Fibroblast of the conjunctiva (primary cell): ENCODE data around the gene AFDN.

Experiments
- DNase-seq: peaks from one replicate; pipeline ENCODE4 v3.0.0-alpha.2; 2010; ENCODE audit warnings: low read depth

AFDN gene

DNA sequence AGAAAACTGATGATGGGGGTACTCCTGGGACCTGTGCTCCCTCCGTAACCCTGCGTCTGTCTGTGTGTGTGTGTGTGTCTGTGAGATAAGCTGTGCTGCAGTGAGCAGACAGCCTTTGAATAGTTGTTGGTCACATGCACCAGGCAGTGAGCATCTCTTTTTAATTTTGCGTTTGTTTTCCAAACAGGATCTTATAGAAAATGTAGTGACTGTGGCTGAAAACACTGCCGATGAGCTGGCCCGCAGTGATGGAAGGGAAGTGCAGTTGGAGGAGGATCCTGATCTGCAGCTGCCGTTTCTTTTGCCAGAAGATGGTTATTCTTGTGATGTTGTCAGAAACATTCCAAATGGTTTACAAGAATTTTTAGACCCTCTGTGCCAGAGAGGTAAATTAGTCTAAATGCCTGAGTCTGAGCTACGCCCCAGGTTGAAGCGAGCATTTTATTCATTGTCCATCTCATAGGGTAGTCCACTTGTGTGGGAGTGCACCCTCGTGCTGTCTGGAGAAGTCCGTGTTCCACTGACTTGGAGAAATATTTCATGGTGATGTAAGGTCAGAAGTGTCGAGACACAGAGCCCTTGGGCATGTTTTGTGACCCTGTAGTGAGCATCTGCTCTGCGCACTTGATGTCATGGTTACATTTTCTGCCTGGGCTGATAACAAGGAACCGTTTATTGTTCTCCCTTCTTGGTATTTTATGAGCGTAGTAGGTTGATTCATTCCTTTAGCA, 92.0 kb downstream of the AFDN start:
- DNase-seq: no peak

DNA sequence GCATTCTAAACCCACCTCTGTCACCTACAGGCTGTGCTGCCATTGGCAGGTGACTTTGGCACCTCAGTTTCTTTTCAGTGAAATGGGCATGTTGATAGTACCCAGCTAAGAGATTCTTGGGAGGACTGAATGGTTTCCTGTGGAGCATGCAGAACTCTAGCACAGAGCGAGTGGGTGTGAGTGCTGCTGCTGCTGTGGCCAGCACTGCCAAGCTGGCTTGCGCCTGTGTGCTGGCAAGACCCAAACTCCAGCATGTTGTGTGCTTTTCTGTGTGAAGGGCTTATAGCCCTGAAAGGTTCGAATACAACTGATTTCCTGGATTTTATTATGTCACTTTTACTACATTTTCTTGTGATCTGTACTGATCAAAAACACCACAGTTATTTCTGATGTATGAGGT, 92.6 kb downstream of the AFDN start:
- DNase-seq: no peak

DNA sequence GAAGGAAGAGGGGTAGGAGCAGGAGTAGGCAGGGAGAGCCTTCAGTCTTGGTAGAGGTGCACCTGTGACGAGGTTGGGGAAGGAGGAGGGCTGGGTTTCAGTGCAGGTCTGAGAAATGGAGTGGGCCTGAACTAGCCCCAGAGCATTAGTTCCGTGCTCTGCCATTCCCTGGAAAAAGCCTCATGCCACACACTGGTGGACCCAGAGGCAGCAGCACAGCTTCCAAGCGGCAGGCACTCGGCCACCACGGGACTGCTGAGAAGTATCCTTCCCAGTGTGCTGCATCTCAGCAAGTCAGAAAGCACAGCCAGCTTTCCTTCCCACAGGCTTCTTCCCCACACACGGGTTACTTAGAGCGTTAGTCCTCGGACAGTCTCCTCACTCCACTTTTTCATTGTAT, 93.5 kb downstream of the AFDN start:
- DNase-seq: no peak

DNA sequence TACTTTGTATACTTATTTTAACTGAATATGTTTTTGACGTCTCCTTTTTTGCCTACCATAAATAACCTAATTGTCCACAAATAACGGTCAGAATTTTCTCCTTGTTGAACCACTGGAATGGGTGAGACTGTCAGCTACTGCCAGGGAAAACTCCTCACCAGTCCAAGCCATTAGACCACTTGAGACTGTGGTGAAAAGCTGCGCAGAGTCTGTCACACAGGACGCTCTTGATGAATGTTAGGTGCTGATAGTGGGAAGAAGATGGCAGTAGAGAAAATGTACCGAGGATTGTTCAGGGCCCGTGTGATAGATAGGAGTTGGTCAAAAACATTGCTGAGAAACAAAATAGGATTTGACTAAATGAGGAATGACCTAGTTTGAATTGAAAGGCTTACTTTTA, 95.1 kb downstream of the AFDN start:
- no peak for DNase-seq

DNA sequence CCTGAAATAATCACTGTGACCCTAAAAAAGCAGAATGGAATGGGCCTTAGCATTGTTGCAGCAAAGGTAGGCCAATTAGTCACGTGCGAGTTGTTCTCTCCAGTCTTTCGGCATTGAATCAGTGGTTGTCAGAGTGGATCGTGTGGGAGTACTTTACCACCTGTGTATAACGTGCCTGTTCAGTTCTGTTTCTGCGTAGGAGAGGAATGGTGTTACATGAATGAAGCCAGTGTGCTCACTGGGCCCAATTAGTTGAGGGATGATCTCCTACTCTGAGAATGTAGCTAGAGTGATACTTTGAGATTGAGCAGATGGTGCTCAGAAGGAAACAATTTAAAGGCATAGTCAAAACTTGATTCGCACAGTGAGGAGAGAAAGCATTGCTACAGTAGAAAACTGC, 98.3 kb downstream of the AFDN start:
- DNase-seq: no peak

DNA sequence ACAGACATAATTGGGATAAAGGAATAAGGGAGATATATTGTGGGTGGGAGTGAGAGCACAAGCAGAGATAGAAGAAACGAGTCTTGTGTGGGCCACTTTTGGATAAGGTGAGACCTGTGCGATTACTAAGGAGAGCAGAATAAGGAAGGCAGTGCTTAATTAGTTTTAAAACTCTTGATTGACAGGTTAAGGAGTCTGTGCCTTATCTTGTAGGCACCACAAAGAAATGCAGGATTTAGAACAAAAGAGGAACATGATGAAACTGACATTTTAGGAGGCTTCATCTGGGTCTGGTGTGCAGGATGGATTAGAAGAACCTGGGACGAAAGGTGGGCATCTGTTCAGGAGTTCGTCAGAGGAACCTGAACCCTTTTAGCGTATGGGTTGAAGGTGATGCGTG, 100.5 kb downstream of the AFDN start:
- DNase-seq: no peak

DNA sequence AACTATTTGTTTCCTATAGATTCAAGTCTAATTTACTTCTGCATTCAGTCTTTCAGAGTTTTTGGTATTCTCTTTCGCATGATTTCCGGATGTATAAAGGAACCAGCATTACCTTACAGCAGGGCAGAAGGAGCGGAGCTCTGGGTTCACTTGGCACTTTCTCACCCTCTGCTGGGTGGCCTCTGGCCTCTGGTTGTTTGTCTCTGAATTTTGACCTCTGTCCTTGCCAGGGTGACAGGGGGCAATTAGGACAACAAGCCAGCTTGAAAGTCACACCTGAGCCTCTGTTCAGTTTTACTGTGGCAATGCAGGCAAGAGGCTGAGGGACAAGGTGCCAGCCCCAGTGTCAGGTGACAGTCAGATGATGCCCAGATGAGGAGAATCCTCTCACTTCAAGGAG, 101.4 kb downstream of the AFDN start:
- no peak for DNase-seq

DNA sequence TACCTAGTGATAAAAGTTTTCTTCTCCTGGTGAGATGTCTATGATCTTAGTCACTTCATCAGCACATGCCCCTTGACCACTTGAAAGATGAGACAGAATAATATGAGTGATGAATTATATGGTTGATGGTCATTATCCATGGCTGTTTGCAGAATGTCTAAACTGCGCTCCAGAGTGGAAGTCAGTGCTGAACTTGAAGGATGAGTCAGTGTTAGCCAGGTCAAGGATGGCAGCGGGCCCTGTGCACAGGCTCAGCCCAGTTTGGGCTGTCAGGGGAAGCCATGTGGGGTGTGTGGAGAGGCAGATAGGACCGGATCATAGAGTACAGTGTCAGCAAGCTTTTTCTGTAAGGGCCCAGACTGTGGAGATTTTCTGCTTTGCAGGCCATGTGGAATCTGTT, 103.6 kb downstream of the AFDN start:
- DNase-seq: no peak

DNA sequence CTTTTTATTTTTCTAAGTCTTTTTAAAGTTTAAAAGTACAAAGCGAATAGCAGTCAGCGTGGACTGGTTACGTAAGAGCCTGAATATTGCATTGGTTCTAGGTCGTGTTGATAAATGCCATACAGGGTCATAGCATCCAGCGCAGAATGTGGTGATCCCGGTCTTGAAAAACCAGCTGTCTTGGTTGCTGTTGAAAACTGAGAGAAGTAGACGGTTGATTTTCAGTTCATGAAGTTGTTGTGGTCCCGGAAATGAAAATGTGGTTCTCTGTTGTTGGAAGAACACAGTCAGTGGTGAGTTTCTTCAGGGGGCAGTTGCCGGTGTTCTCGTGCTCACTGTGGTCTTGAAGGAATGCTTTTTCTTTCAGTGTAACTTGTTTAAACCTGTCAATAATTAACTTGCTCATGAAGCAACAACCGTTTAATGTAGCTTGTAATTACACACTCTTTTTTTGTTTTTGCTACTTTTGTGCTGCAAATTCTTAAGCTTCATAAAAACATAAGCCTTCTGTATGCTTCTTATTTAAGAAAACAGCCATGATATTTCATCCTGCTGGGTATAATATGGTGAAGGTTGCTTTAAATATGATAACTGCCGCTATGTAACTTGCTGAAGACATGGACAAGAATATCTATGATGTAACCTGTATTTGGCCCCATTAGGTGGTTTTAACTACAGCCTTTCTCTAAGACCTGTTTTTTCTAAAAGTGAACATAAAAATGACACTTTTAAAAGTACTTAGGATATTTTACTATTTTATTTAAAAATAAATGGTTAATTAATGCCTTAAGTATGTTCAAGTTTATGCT, 106.0 kb downstream of the AFDN start:
- DNase-seq: peak; percentile 13

DNA sequence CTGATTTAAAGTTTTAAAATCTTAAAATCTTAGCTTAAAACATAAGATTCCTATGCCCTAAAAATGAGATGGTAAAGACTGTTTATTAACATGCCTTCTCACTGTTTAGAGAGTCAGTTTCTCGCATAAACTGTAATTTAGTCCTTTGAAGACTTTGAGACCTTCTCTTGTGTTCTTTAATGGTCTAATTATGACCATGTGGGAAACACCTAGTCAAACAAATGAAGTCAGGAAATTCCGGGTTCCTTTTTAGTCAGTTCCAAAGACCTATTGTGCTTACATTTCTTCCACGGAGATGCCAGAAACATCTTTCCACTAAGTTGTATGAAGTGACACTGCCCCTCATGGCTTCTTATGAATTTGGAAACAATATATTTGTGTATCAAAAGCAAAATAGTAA, 106.6 kb downstream of the AFDN start:
- no peak for DNase-seq

DNA sequence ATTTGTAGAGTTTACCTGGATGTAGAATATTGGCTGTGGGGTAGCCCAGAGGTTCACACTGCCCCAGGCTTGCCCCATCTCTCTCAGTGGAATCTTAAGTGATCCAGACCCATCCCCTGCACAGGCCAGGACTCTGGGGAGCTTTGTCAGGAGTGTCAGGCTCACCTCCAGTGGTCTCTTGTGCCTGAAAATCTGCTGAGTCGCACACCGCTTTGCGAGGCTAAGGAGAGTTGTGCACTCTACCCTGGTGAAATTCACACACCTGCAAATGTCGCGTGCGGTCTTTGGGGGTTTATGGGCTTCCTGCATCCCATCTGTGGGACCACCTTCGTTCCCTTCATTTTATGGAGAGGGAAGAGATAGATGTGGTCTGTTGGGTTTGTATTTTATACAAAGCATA, 107.1 kb downstream of the AFDN start:
- no peak for DNase-seq

DNA sequence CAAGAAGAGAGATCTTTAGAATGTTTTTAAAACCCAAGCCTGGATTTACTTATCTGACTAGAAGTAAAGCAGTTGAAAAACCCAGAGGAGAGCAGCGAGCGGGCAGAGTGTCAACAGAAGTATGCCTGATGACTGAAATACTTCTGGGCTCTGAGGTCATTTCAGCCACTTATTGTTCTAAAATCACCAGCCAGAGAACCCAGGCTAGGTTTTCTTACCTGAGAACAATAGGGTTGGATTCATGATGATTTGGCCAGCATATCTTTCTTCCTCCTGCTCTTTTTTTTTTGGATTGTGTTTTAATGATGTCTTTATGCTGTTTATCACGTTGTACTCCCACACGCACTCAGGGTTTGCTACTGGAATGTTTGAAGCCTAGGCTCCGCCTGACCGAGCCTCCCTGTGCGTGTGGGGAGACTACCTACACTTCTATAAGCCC, 107.7 kb downstream of the AFDN start:
- DNase-seq: no peak

DNA sequence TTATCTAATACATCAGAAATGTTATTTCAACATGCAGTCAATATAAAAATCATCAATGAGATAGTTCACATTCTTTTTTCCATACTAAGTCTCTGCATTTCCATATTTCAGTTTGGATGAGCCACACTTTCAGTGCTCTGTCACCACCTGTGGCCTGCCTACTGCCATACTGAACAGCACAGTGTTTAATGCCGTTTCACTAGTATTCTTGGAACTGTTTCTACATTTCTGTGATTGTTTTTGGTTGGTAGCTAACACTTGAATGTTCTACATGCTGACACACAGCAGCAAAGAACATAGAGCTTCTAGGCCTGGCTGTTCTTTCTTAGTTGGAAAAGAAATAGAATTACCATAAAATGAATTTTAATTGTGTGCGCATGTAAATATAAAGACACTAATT, 109.3 kb downstream of the AFDN start:
- no peak for DNase-seq

DNA sequence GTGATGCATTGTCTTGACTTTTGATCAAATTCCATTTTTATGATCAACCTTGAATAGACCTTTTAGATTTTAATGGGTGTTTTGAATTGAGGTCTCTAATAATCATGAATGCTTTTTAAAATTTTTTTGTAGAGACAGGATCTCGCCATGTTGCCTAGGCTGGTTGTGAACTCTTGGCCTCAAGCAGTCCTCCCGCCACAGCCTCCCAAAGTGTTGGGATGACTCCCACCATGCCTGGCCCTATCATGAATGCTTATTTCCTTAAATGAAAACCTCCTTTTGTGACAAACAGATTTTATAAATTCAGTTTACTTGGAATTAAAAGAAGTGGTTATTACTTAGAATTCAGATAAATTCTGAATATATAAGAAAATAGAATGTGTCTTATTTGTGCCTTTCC, 110.6 kb downstream of the AFDN start:
- DNase-seq: no peak

DNA sequence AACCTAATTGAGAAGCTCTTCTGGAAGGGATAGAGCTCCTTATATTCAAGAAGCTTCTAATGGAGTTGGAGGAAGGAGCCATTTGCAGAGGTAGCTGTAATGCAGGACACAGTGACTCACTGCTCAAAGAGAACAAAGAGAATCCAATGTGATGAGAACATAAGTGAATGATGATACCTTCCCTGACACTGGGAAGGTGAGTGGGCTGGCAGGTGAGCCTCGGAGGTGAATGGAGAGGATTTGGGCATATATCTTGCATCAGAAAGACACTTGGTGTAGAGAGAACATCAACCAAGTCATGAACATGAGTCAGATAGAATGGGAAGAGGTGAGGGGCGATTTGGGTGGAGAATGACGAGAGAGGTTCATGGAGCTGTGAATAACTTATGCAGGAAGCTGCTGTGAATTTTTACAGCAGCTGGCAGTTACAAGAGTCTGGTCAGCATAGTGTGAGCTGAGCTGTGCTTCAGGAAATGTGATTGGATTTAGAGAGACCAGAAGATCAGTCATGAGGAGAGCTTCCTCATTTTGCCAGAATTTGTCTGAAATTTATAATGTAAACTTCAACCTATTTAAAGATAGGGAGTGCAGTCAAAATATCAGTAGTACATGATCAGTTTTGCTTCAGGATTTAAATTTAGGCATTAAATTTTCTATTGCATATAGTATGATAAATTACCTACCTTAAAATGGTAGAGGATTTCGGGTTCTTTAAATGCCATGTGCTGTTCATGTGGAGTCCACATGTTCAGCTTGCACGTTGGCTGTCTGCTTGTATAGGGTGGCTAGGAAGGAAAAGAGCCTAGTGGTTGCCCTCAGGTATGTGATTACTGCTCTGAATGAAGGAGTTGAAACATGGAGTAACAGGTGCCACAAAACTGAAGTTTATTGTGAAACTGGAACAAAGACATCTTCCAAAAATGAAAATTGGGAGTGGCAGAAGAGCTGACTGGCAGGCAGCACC, 111.5 kb downstream of the AFDN start:
- no peak for DNase-seq

DNA sequence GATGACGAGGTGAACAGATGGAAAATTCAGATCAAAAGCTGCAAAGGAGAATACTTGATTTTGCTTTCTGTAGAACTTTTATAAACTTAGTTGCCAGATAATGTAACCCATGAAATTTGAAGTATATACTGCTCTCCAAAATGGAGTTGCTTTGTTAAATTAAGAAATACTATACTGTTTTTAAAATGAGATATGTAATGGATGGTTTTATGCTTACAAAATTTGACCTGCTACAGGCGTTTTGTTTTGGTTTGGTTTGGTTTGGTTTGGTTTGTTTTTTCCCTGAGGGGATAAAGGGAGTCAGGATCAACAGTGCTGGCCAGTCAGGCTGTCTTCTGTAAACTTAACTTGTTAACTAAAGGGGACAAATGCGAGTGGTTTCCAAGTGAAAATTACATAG, 115.1 kb downstream of the AFDN start:
- no peak for DNase-seq

DNA sequence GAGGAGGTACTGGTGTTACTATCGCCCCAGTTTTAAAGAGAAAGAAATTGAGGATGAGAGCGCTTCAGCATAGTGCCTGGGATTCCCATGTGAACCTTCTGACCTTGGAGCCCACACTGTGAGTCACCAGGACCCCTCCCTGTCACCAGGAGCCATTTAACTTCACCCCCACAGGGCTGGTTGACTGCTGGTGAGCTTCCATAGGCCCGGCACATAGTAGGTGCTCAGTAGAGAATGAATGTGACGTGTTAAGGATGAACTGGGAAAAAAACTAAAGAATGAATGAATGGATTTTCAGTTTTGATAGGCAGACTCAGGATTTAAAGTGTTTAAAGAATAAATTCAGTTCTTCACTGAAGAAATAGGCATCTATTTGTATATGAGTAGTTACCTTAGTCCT, 117.4 kb downstream of the AFDN start:
- DNase-seq: no peak

DNA sequence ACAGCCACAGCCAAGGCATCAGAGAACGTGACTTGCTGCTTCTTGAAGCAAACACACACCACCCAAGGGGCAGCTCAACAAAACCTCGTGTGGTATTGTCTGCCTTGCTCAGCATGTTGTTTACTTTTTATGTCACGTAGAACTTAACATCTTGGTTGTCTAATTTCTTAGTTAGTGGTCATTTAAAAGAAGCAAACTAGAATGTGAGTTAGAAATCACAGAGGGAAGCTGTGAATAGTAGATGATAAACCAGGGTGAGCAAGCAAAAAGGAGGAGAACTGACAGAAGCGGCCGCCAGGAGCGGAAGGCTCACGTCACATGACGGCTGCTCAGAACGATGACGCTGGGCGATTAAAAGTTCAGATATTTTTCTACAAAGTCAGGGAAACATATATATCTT, 119.3 kb downstream of the AFDN start:
- no peak for DNase-seq

DNA sequence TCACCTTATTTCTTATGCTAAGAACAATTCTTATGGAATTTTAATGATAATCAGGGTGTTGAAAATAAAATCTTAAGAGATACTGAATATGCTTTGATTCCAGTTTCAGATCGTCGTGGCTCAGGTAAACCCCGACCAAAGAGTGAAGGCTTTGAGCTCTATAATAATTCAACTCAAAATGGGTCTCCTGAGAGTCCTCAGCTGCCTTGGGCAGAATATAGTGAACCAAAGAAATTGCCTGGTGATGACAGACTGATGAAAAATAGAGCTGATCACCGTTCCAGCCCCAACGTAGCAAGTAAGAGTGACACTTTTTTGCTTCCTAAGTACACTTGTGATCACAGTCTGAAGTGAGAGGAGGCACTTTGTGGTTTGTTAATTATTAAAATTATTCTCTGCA, 119.9 kb downstream of the AFDN start:
- DNase-seq: no peak

DNA sequence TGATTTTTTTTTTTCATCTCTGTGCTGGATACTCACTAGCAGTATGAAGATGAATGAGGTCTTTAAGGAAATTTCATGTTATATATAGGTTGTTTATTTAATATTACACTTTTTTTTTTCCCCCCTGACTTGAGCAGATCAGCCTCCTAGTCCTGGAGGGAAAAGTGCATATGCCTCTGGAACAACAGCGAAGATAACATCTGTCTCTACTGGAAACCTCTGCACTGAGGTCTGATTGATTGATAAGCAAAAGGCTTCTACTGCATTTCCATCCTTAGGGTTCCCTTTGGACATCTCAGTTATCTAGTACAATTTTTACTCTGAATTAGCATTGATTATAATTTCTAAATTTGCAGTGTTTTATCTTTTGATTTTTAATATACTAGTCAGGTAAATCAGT, 121.0 kb downstream of the AFDN start:
- DNase-seq: no peak

DNA sequence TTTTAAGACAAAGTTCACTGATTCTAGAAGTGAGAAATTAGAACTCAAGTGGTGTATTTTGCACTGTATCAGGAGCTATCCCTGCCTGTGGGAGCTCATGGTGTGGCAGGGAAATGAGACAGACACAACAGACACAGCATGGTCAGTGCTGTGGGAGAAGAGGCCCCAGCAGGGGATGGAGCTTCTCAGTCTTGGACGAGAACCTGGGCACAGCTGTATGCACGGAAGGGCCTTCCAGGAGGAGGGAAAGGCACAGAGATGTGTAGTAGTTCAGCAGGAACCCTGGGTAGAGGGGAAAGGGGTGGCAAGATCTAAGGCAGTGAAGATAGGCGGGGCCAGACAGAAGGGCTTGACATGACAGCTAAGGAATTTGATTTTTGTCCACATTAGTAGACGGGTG, 122.0 kb downstream of the AFDN start:
- no peak for DNase-seq

DNA sequence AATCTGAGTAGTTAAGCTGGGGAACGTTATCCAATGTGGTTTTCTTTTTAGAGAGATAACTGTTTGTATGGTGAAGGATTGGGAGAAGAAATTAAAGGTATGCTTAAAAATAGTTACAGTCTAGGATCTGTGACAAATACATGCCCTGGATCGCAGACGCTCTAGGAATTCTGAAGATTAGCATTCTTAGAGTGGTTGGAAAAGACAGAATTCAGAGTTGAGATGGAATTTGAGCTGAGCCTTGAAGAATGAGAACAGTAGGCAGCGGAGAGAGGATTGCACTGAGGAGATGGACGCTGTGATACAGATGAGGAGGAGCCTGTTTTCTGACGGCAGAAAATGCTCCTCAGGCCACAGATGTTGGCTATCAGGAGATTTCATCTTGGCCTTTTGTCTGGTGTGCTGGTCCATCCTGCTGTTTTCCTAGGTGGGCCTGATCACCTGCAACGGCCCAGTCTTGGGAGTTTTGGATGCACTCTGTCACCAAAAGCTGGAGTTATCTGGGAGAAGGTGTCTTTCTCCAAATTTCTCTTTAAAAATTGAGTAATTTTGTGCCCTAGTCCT, 122.5 kb downstream of the AFDN start:
- DNase-seq: no peak
